T-helper 1 cell treated with Interleukin-12 subunit alpha and Interleukin-12 subunit beta and Interleukin-4 antibody, amounts not matched to agents 30 μg/mL and 1 μg/mL, for 36 hours (primary cell): ENCODE results near the gene ULK4.
A peak's percentile ranks its signal among the peaks of the same experiment; 100 is the strongest.
"Not testable (repeated sequence)": the region's sequence is repeated elsewhere in the genome, so short reads cannot be mapped to it uniquely, and the experiment has no call there.

Experiments used
- H3K27ac Mint-ChIP-seq: one replicate; pipeline ENCODE4 v1.8.0; 2021; ENCODE audit warnings: mild to moderate bottlenecking, mixed read lengths
- H3K27me3 Mint-ChIP-seq: one replicate; pipeline ENCODE4 v1.8.0; 2021; ENCODE audit warnings: low read depth, mixed read lengths
- H3K36me3 Mint-ChIP-seq: one replicate; pipeline ENCODE4 v1.8.0; 2021; ENCODE audit warnings: low read depth, mixed read lengths
- H3K4me1 Mint-ChIP-seq: one replicate; pipeline ENCODE4 v1.8.0; 2021; ENCODE audit warnings: low read depth, mixed read lengths
- H3K4me3 Mint-ChIP-seq: one replicate; pipeline ENCODE4 v1.8.0; 2021; ENCODE audit warnings: mild to moderate bottlenecking, moderate library complexity, mixed read lengths
- H3K9me3 Mint-ChIP-seq: one replicate; pipeline ENCODE4 v1.8.0; 2021; ENCODE audit warnings: mixed read lengths

Gene ULK4

GRCh38 chr3:41961751-41962679 is at the start of gene ULK4:
Gene ULK4 (minus strand): TSS chr3:41962103. CDS start chr3:41954759, 7,344 bp downstream.
- no peaks in the 10 kb centered on the region for H3K9me3 Mint-ChIP-seq
- no peaks in the 10 kb centered on the region for H3K27me3 Mint-ChIP-seq
- peak within 1 kb of the TSS; percentile 95 for H3K27ac Mint-ChIP-seq
- peaks cover 16% of the 10 kb centered on the region for H3K4me1 Mint-ChIP-seq
- peak within 1 kb of the TSS; percentile 99 for H3K4me3 Mint-ChIP-seq
- H3K36me3 Mint-ChIP-seq, result no peaks in the 10 kb centered on the region

- H3K27ac Mint-ChIP-seq, result no peak overlapping the region
- H3K4me1 Mint-ChIP-seq, result peaks cover 22% of the 10 kb centered on the region
- no peak overlapping the region for H3K4me3 Mint-ChIP-seq
- H3K9me3 Mint-ChIP-seq, result no peaks in the 10 kb centered on the region
- peaks cover 1% of the 10 kb centered on the region for H3K36me3 Mint-ChIP-seq
- no peaks in the 10 kb centered on the region for H3K27me3 Mint-ChIP-seq
Observed at GRCh38 chr3:42010530-42010929, 48.6 kb upstream of the ULK4 start.

- no peak overlapping the region for H3K4me3 Mint-ChIP-seq
- H3K36me3 Mint-ChIP-seq, result no peaks in the 10 kb centered on the region
- no peaks in the 10 kb centered on the region for H3K27me3 Mint-ChIP-seq
- peaks cover 12% of the 10 kb centered on the region for H3K4me1 Mint-ChIP-seq
- no peaks in the 10 kb centered on the region for H3K9me3 Mint-ChIP-seq
- no peak overlapping the region for H3K27ac Mint-ChIP-seq
Observed at GRCh38 chr3:42009456-42009855, 47.6 kb upstream of the ULK4 start.

- Mint-ChIP-seq H3K36me3 (no peaks in the 10 kb centered on the region), H3K27me3 (no peaks in the 10 kb centered on the region), H3K4me1 (peaks cover 5% of the 10 kb centered on the region), H3K9me3 (peaks cover 1% of the 10 kb centered on the region), H3K4me3 (no peak overlapping the region), H3K27ac (no peak overlapping the region)
Observed at GRCh38 chr3:42007785-42008184, 45.9 kb upstream of the ULK4 start.

GRCh38 chr3:42005401-42005800 is 43.5 kb upstream of the ULK4 start:
- peaks cover 9% of the 10 kb centered on the region for H3K27me3 Mint-ChIP-seq
- no peaks in the 10 kb centered on the region for H3K36me3 Mint-ChIP-seq
- H3K9me3 Mint-ChIP-seq, result peaks cover 12% of the 10 kb centered on the region
- no peaks in the 10 kb centered on the region for H3K4me1 Mint-ChIP-seq
- H3K4me3 Mint-ChIP-seq, result no peak overlapping the region
- no peak overlapping the region for H3K27ac Mint-ChIP-seq

- peaks cover 12% of the 10 kb centered on the region for H3K9me3 Mint-ChIP-seq
- H3K4me3 Mint-ChIP-seq, result no peak overlapping the region
- H3K27ac Mint-ChIP-seq, result no peak overlapping the region
- H3K36me3 Mint-ChIP-seq, result no peaks in the 10 kb centered on the region
- peaks cover 9% of the 10 kb centered on the region for H3K27me3 Mint-ChIP-seq
- H3K4me1 Mint-ChIP-seq, result no peaks in the 10 kb centered on the region
Observed at GRCh38 chr3:42002790-42003189, 40.9 kb upstream of the ULK4 start.

- Mint-ChIP-seq H3K4me1 (no peaks in the 10 kb centered on the region), H3K27me3 (peaks cover 9% of the 10 kb centered on the region), H3K36me3 (no peaks in the 10 kb centered on the region), H3K27ac (no peak overlapping the region), H3K9me3 (peaks cover 12% of the 10 kb centered on the region), H3K4me3 (no peak overlapping the region)
Observed at GRCh38 chr3:42001777-42002176, 39.9 kb upstream of the ULK4 start.

GRCh38 chr3:41999909-42000308 is 38.0 kb upstream of the ULK4 start:
- no peak overlapping the region for H3K4me3 Mint-ChIP-seq
- no peaks in the 10 kb centered on the region for H3K36me3 Mint-ChIP-seq
- H3K4me1 Mint-ChIP-seq, result no peaks in the 10 kb centered on the region
- peaks cover 12% of the 10 kb centered on the region for H3K9me3 Mint-ChIP-seq
- no peak overlapping the region for H3K27ac Mint-ChIP-seq
- peaks cover 9% of the 10 kb centered on the region for H3K27me3 Mint-ChIP-seq

- Mint-ChIP-seq H3K4me3 (no peak overlapping the region), H3K9me3 (peaks cover 12% of the 10 kb centered on the region), H3K27me3 (peaks cover 9% of the 10 kb centered on the region), H3K4me1 (no peaks in the 10 kb centered on the region), H3K36me3 (no peaks in the 10 kb centered on the region), H3K27ac (no peak overlapping the region)
Observed at GRCh38 chr3:41997702-41998550, 36.0 kb upstream of the ULK4 start.

GRCh38 chr3:41991437-41991836 is 29.5 kb upstream of the ULK4 start:
- H3K4me1 Mint-ChIP-seq, result no peaks in the 10 kb centered on the region
- H3K27me3 Mint-ChIP-seq, result no peaks in the 10 kb centered on the region
- no peak overlapping the region for H3K4me3 Mint-ChIP-seq
- no peaks in the 10 kb centered on the region for H3K9me3 Mint-ChIP-seq
- no peaks in the 10 kb centered on the region for H3K36me3 Mint-ChIP-seq
- no peak overlapping the region for H3K27ac Mint-ChIP-seq

GRCh38 chr3:41989518-41989917 is 27.6 kb upstream of the ULK4 start:
- Mint-ChIP-seq H3K4me3 (no peak overlapping the region), H3K9me3 (no peaks in the 10 kb centered on the region), H3K27me3 (no peaks in the 10 kb centered on the region), H3K4me1 (no peaks in the 10 kb centered on the region), H3K27ac (no peak overlapping the region), H3K36me3 (no peaks in the 10 kb centered on the region)

- Mint-ChIP-seq H3K27ac (no peak overlapping the region), H3K4me1 (no peaks in the 10 kb centered on the region), H3K36me3 (no peaks in the 10 kb centered on the region), H3K27me3 (no peaks in the 10 kb centered on the region), H3K9me3 (no peaks in the 10 kb centered on the region), H3K4me3 (no peak overlapping the region)
Observed at GRCh38 chr3:41987627-41988026, 25.7 kb upstream of the ULK4 start.

GRCh38 chr3:41986561-41986960 is 24.7 kb upstream of the ULK4 start:
- no peaks in the 10 kb centered on the region for H3K27me3 Mint-ChIP-seq
- no peak overlapping the region for H3K27ac Mint-ChIP-seq
- no peaks in the 10 kb centered on the region for H3K9me3 Mint-ChIP-seq
- H3K4me3 Mint-ChIP-seq, result no peak overlapping the region
- no peaks in the 10 kb centered on the region for H3K36me3 Mint-ChIP-seq
- H3K4me1 Mint-ChIP-seq, result no peaks in the 10 kb centered on the region

GRCh38 chr3:41985018-41985417 is 23.1 kb upstream of the ULK4 start:
- Mint-ChIP-seq H3K9me3 (no peaks in the 10 kb centered on the region), H3K4me3 (no peak overlapping the region), H3K4me1 (no peaks in the 10 kb centered on the region), H3K27ac (no peak overlapping the region), H3K27me3 (no peaks in the 10 kb centered on the region), H3K36me3 (no peaks in the 10 kb centered on the region)

GRCh38 chr3:41983091-41983490 is 21.2 kb upstream of the ULK4 start:
- not testable (repeated sequence) for H3K27me3 Mint-ChIP-seq, H3K36me3 Mint-ChIP-seq, H3K9me3 Mint-ChIP-seq, H3K27ac Mint-ChIP-seq, H3K4me3 Mint-ChIP-seq, H3K4me1 Mint-ChIP-seq
